Transverse colon (tissue), 3 donors: ENCODE data around the gene PCIF1.

Experiments used
- CTCF ChIP-seq, 5 experiments: fragments of 200-600 bp in 3 of 5; fragments of 450-650 bp in 2 of 5; sonication (generic) in 3 of 5; IDR thresholded peaks; 1 replicate in 2 of 5; 2 replicates in 3 of 5; pipeline ENCODE4 v1.5.1; 2016 to 2017; ENCODE audit warnings: antibody characterized with exemption in 5 of 5, inconsistent platforms in 3 of 5, mild to moderate bottlenecking in 2 of 5, moderate library complexity in 1 of 5
- POLR2A ChIP-seq: fragments of 450-650 bp; IDR thresholded peaks from one replicate; pipeline ENCODE4 v1.6.1; 2016; ENCODE audit warnings: antibody characterized with exemption, mild to moderate bottlenecking, moderate library complexity

- TF ChIP-seq POLR2A (no peak), CTCF (IDR thresholded peaks at IDR 0.05) (no peak)
Measured at GRCh38 chr20:45997187-45997586, 62.7 kb downstream of the PCIF1 start.
